Stimulated activated naive CD8-positive, alpha-beta T cell treated with anti-CD3 and anti-CD28 coated beads, Interleukin-15, amount 100 ng/mL, for 72 hours (primary cell): Measurements from ENCODE around the gene DOK5.

Experiments
- ATAC-seq: fragments of 150-1000 bp; cut with Tn5 transposase; 2 replicates; pipeline ENCODE4 v1.10.0; 2021; ENCODE audit warnings: mild to moderate bottlenecking, moderate library complexity
- DNase-seq, 2 donors: peaks; one replicate each; pipeline ENCODE4 v3.0.0; 2021 to 2022
- H3K27ac Mint-ChIP-seq, 2 donors: one replicate each; pipeline ENCODE4 v1.8.0; 2022; ENCODE audit warnings: mild to moderate bottlenecking in 2 of 2, mixed read lengths in 2 of 2, moderate library complexity in 2 of 2
- H3K27me3 Mint-ChIP-seq: one replicate; pipeline ENCODE4 v1.8.0; 2022; ENCODE audit warnings: mixed read lengths
- H3K4me1 Mint-ChIP-seq: one replicate; pipeline ENCODE4 v1.8.0; 2022; ENCODE audit warnings: mild to moderate bottlenecking, mixed read lengths
- H3K4me3 Mint-ChIP-seq, 2 donors: one replicate each; pipeline ENCODE4 v1.8.0; 2022; ENCODE audit warnings: mild to moderate bottlenecking in 2 of 2, mixed read lengths in 2 of 2, moderate library complexity in 1 of 2
- H3K9me3 Mint-ChIP-seq, 2 donors: one replicate each; pipeline ENCODE4 v1.8.0; 2022; ENCODE audit warnings: mixed read lengths in 2 of 2

Gene DOK5

GRCh38 chr20:54596651-54597050 is 121.3 kb downstream of the DOK5 start:
- H3K9me3 Mint-ChIP-seq, result peaks cover 5 to 8% of the 10 kb centered on the region in 2 donors
- no peak overlapping the region for H3K4me3 Mint-ChIP-seq
- ATAC-seq, result no peak

GRCh38 chr20:54598352-54598751 is 123.0 kb downstream of the DOK5 start:
- Mint-ChIP-seq H3K9me3 (peaks cover 5 to 8% of the 10 kb centered on the region in 2 donors), H3K27me3 (no peaks in the 10 kb centered on the region), H3K4me1 (no peaks in the 10 kb centered on the region), H3K4me3 (no peak overlapping the region), H3K27ac (no peak overlapping the region)
- no peak for ATAC-seq
- DNase-seq, result no peak

More at GRCh38 chr20:54596651-54597050, 121.3 kb downstream of the DOK5 start:
- Mint-ChIP-seq H3K4me1 (no peaks in the 10 kb centered on the region), H3K27me3 (no peaks in the 10 kb centered on the region), H3K27ac (no peak overlapping the region)
- no peak for DNase-seq

GRCh38 chr20:54600634-54601033 is 125.2 kb downstream of the DOK5 start:
- H3K9me3 Mint-ChIP-seq, result peaks cover 5 to 8% of the 10 kb centered on the region in 2 donors
- no peak for DNase-seq
- no peaks in the 10 kb centered on the region for H3K27me3 Mint-ChIP-seq
- no peak for ATAC-seq
- H3K4me3 Mint-ChIP-seq, result no peak overlapping the region
- no peaks in the 10 kb centered on the region for H3K4me1 Mint-ChIP-seq
- no peak overlapping the region for H3K27ac Mint-ChIP-seq

- peaks cover 5 to 8% of the 10 kb centered on the region in 2 donors for H3K9me3 Mint-ChIP-seq
- H3K27ac Mint-ChIP-seq, result no peak overlapping the region
- H3K27me3 Mint-ChIP-seq, result no peaks in the 10 kb centered on the region
- H3K4me1 Mint-ChIP-seq, result no peaks in the 10 kb centered on the region
- ATAC-seq (no peak), DNase-seq (no peak)
- no peak overlapping the region for H3K4me3 Mint-ChIP-seq
These were observed 126.6 kb downstream of the DOK5 start for GRCh38 chr20:54601831-54602515.

GRCh38 chr20:54605319-54605718 is 129.9 kb downstream of the DOK5 start:
- no peak overlapping the region for H3K4me3 Mint-ChIP-seq
- H3K4me1 Mint-ChIP-seq, result no peaks in the 10 kb centered on the region
- H3K27ac Mint-ChIP-seq, result no peak overlapping the region
- H3K9me3 Mint-ChIP-seq, result no peaks in the 10 kb centered on the region
- no peaks in the 10 kb centered on the region for H3K27me3 Mint-ChIP-seq
- DNase-seq, result no peak
- no peak for ATAC-seq

- no peak overlapping the region for H3K4me3 Mint-ChIP-seq
- no peak for ATAC-seq
- H3K4me1 Mint-ChIP-seq, result no peaks in the 10 kb centered on the region
These were observed 131.0 kb downstream of the DOK5 start for GRCh38 chr20:54606380-54606779.

GRCh38 chr20:54608039-54608745 is 132.8 kb downstream of the DOK5 start:
- Mint-ChIP-seq H3K27ac (no peak overlapping the region), H3K27me3 (no peaks in the 10 kb centered on the region), H3K4me3 (no peak overlapping the region), H3K9me3 (no peaks in the 10 kb centered on the region), H3K4me1 (no peaks in the 10 kb centered on the region)
- ATAC-seq (no peak), DNase-seq (no peak)

More at GRCh38 chr20:54606380-54606779, 131.0 kb downstream of the DOK5 start:
- H3K27ac Mint-ChIP-seq, result no peak overlapping the region
- no peaks in the 10 kb centered on the region for H3K27me3 Mint-ChIP-seq
- DNase-seq, result no peak
- no peaks in the 10 kb centered on the region for H3K9me3 Mint-ChIP-seq

GRCh38 chr20:54608943-54609342 is 133.6 kb downstream of the DOK5 start:
- Mint-ChIP-seq H3K27ac (no peak overlapping the region), H3K9me3 (no peaks in the 10 kb centered on the region), H3K4me3 (no peak overlapping the region), H3K27me3 (no peaks in the 10 kb centered on the region), H3K4me1 (no peaks in the 10 kb centered on the region)
- ATAC-seq (no peak), DNase-seq (no peak)

- no peak for ATAC-seq
- Mint-ChIP-seq H3K4me1 (no peaks in the 10 kb centered on the region), H3K27me3 (no peaks in the 10 kb centered on the region), H3K9me3 (no peaks in the 10 kb centered on the region), H3K4me3 (no peak overlapping the region), H3K27ac (no peak overlapping the region)
- no peak for DNase-seq
These were observed 136.5 kb downstream of the DOK5 start for GRCh38 chr20:54611708-54612412.

GRCh38 chr20:54618412-54618811 is 143.0 kb downstream of the DOK5 start:
- Mint-ChIP-seq H3K9me3 (no peaks in the 10 kb centered on the region), H3K27ac (no peak overlapping the region), H3K27me3 (peaks cover 6% of the 10 kb centered on the region), H3K4me3 (no peak overlapping the region), H3K4me1 (no peaks in the 10 kb centered on the region)
- DNase-seq (no peak), ATAC-seq (no peak)

GRCh38 chr20:54619181-54619580 is 143.8 kb downstream of the DOK5 start:
- H3K4me3 Mint-ChIP-seq, result no peak overlapping the region
- no peak for ATAC-seq
- H3K27me3 Mint-ChIP-seq, result peaks cover 6% of the 10 kb centered on the region
- no peaks in the 10 kb centered on the region for H3K4me1 Mint-ChIP-seq
- H3K9me3 Mint-ChIP-seq, result no peaks in the 10 kb centered on the region
- H3K27ac Mint-ChIP-seq, result no peak overlapping the region
- DNase-seq, result no peak

- ATAC-seq (no peak), DNase-seq (no peak)
- H3K9me3 Mint-ChIP-seq, result no peaks in the 10 kb centered on the region
These were observed 144.3 kb downstream of the DOK5 start for GRCh38 chr20:54619682-54620081.

GRCh38 chr20:54620611-54621010 is 145.2 kb downstream of the DOK5 start:
- DNase-seq (no peak), ATAC-seq (no peak)
- peaks cover 6% of the 10 kb centered on the region for H3K27me3 Mint-ChIP-seq
- no peaks in the 10 kb centered on the region for H3K4me1 Mint-ChIP-seq
- no peak overlapping the region for H3K27ac Mint-ChIP-seq
- no peaks in the 10 kb centered on the region for H3K9me3 Mint-ChIP-seq
- no peak overlapping the region for H3K4me3 Mint-ChIP-seq

More at GRCh38 chr20:54619682-54620081, 144.3 kb downstream of the DOK5 start:
- Mint-ChIP-seq H3K27me3 (peaks cover 6% of the 10 kb centered on the region), H3K27ac (peak overlapping the region in 1 of 2 donors; percentile 3), H3K4me3 (no peak overlapping the region), H3K4me1 (no peaks in the 10 kb centered on the region)

GRCh38 chr20:54622333-54623295 is 147.2 kb downstream of the DOK5 start:
- H3K4me3 Mint-ChIP-seq, result no peak overlapping the region
- H3K9me3 Mint-ChIP-seq, result no peaks in the 10 kb centered on the region
- H3K27me3 Mint-ChIP-seq, result peaks cover 18% of the 10 kb centered on the region
- ATAC-seq, result no peak
- no peak overlapping the region for H3K27ac Mint-ChIP-seq
- no peak for DNase-seq
- no peaks in the 10 kb centered on the region for H3K4me1 Mint-ChIP-seq

GRCh38 chr20:54623991-54624569 is 148.7 kb downstream of the DOK5 start:
- Mint-ChIP-seq H3K4me3 (no peak overlapping the region), H3K27ac (no peak overlapping the region), H3K9me3 (no peaks in the 10 kb centered on the region), H3K4me1 (no peaks in the 10 kb centered on the region), H3K27me3 (peaks cover 18% of the 10 kb centered on the region)
- ATAC-seq (no peak), DNase-seq (no peak)
